Erythroblast (primary cell): ENCODE measurements around the gene ERAL1.

Source experiments
- GATA1 ChIP-seq: IDR thresholded peaks from 2 replicates; pipeline ENCODE4 v1.6.1; 2011; ENCODE audit warnings: low read depth, mild to moderate bottlenecking, control low read depth, low read length, moderate library complexity
- POLR2A ChIP-seq: IDR thresholded peaks from 2 replicates; pipeline ENCODE4 v1.6.1; 2011; ENCODE audit warnings: mild to moderate bottlenecking, low read length

GRCh38 chr17:28819582-28819981, 35.2 kb upstream of the ERAL1 start:
- TF ChIP-seq POLR2A (no peak), GATA1 (no peak)
